CD4-positive, alpha-beta T cell treated with Interleukin-6 at 100 ng/mL for 8 hours (primary cell): Measurements from ENCODE around the gene LRWD1.
A peak's percentile ranks its signal among the peaks of the same experiment; 100 is the strongest.
"Not testable (repeated sequence)": the region's sequence is repeated elsewhere in the genome, so short reads cannot be mapped to it uniquely, and the experiment has no call there.

ENCODE experiments used
- DNase-seq: peaks from one replicate; pipeline ENCODE4 v3.0.0-alpha.2; 2020; ENCODE audit warnings: mixed read lengths, low spot score

LRWD1 gene

DNA sequence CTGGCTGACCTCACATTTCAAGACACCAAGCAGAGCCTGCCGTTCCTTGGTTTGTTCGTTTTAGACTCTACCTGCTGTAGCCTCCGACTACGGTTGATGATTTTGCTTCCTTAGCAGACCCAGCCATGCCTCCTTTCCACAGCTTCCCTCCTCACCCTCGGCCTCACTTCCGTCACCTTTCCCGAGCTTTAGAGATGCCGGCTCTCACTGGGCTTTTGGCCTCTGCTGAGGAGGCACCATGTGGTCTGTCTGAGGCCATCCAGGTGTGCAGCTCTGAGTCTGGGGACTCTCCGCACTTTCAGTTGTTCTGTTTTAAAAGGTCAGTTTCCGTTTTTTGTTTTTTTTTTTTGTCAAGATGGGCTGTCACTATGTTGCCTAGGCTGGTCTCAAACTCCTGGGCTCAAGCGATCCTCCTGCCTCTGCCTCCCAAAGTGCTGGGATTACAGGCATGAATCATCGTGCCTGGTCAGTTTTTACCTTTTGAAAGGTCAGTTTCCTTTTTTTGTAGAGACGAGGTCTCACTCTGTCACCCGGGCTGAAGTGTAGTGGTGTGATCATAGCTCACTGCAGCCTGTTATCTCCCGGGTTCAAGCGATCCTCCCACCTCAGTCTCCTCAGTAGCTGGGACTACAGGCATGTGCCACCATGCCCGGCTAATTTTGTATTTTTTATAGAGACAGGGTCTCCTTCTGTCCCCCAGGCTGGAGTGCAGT lies 19.7 kb upstream of the LRWD1 start:
- no peak for DNase-seq

DNA sequence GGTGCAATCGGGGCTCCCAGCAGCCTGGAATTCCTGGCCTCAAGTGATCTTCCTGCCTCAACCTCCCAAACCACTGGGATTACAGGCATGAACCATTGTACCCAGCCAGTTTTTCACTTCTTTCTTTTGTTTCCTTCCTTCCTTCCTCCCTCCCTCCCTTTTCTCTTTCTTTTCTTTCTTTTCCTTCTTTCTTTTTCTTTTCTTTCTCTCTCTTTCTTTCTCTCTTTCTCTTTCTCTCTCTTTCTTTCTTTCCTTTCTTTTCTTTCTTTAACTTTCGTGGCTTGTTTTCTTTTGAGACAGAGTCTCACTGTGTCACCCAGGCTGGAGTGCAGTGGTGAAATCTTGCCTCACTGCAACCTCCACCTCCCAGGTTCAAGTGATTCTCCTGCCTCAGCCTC lies 19.1 kb upstream of the LRWD1 start:
- no peak for DNase-seq

DNA sequence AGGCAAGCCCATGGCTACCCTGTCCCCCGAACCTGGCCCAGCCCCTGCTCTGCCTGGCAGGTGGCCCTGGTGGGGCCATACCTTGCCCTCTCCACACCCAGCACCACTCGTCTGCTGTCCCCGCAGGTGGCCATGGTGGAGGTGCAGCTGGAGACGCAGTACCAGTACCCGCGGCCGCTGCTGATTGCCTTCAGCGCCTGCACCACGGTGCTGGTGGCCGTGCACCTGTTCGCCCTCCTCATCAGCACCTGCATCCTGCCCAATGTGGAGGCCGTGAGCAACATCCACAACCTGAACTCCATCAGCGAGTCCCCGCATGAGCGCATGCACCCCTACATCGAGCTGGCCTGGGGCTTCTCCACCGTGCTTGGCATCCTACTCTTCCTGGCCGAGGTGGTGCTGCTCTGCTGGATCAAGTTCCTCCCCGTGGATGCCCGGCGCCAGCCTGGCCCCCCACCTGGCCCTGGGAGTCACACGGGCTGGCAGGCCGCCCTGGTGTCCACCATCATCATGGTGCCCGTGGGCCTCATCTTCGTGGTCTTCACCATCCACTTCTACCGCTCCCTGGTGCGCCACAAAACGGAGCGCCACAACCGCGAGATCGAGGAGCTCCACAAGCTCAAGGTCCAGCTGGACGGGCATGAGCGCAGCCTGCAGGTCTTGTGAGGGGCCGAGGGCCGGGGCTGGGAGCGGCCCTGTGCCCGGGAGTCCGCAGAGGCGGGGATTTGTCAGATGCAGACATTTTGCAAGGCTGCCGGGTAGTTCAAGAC lies 18.2 kb upstream of the LRWD1 start:
- DNase-seq, result no peak

DNA sequence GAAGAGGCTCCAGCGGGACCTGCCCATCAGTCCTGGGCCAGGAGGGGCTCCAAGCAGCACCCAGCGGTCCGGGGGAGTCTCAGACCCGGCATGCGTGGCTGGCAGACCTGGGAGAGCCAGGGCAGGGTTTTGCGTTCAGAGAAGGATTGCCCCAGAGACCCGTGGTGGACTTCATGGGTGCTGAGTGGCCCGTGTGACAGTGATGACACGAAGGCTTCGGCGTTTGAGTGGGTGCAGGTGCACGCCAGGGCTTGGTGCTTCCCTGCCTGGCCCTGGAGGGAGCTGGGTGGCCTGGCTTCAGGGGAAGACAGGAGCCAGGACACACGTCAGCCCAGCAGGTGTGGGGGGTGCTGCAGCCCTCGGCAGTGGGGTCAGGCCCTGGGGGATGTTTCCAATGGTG lies 17.5 kb upstream of the LRWD1 start:
- no peak for DNase-seq

DNA sequence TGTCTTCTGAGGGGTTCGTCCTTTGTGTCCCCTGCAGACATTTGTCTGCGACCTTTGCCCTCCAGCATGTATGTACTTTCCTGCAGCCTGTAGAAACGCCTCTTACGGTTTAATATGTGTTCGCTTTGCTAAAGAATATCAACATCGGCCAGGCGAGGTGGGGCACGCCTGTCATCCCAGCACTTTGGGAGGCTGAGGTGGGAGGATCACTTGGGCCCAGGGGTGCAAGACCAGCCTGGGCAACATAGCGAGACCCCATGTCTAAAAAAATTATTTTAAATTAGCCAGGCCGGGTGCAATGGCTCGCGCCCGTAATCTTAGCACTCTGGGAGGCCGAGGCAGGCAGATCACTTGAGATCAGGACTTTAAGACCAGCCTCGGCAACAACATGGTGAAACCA lies 15.6 kb upstream of the LRWD1 start:
- DNase-seq, result no peak

DNA sequence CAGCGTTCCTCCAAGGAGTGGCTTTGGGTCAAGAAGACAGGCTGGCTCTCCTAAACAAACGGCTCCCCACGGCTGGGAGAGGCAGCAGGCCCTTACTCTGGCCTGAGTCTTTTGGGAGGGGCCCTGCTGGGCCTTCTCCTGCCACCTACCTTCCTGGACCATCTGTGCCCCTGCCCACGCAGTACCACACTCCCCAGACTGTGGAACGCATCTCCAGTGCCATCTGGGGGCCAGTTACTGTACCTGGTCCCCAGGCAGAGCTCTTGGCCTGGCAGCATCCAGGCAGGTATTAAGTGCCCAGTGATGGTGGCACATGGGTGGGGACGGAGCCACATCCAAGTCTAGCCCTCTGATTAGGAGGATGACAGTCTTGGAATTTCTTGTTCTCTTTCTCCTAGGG lies 14.5 kb upstream of the LRWD1 start:
- DNase-seq, result peak; percentile 51

DNA sequence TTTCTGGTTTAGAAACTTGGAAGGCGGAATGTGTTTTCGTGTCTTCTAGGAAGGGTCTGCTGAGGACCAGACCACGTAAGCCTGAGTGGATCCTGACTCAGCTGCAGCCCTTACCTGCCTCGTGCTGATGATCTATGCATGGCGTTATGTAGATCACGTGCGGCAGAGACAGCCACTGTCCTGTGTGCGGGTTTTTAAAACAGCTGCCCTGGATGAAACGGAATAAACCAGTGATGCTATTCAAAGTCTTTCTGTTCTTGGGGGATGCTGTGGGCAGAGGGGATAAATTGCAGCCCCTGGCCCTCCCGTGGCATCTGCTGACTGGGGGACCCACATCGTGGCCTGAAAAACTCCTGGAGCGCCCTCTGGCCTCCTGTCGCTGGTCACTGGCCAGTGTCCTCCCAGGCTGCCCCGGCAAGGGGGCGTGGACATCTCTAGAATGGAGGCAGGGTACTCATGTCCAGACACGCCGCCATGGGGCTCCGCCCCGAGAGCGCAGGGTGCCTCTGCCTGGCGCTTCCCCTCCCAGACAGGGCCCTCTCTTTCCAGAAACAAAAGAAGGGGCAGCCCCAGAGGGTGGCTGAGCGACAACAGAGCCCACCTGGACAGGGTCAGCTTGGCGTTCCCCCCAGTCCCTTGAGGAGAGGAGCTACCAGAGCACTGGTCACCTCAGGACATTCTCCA lies 13.3 kb upstream of the LRWD1 start:
- DNase-seq, result no peak

DNA sequence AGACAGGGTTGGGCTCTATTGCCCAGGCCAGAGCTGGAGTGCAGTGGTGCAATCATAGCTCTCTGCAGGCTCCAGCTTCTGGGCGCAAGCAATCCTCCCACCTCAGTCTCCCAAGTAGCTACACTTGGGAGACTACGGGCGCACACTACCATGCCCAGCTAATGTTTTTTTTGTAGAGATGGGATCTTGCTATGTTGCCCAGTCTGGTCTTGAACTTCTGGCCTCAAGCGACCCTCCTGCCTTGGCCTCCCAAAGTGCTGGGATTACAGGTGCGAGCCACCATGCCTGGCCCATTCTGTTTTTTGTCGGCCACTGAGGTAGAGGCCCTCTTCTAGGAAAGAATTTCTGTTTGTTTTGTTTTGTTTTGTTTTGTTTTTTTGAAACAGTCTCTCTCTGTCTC lies 12.3 kb upstream of the LRWD1 start:
- DNase-seq, result no peak

DNA sequence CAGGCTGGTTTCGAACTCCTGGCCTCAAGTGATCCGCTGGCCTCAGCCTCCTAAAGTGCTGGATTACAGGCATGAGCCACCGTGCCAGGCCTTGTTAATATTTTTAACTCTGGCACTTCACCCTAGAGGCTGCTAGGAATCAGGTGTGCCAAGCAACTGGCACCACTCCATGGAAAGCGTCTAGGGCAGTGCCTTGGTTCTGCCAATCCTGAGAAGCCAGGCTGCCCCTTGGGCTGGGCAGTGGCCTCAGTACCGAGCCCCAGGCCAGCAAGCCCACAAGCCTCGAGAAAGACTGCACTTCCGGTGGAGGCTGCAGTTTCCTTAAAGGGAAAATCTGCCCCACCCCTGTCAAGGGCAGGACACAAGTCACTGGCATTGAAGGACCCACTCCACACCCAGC lies 11.5 kb upstream of the LRWD1 start:
- DNase-seq, result no peak

DNA sequence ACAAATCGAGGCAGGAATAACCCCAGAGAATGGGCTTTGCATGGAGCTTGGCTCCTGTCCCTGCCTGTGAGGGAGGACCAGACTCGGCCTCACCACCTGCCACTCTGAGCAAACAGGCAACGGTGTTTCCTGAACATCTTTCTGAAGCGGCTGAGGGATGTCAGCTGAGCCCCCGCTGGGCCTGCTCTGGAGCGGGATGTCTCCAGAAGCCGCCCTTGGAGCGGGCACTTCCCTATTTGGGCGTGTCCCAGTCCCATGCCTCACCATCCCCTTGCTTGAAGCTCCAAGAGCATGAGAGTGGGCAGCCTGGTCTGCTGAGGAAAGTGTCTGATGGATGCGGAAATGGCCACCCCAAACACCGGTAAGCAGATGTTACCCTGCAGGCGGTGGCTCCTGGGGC lies 10.3 kb upstream of the LRWD1 start:
- no peak for DNase-seq

DNA sequence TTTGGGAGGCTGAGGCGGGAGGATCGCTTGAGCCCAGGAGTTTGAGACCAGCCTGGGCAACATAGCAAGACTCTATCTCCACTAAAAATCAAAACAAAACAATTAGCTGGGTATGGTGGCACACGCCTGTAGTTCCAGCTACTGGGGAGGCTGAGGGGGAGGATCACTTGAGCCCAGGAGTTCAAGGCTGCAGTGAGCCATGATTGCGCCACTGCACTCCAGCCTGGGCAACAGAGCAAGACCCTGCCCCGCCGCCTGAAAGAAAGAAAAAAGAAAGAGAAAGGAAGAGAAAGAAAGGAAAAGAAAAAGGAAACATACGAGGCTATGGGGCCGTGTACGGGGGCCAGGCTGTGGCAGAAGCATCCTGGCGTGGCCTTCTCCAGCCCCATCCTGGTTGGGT lies 9.9 kb upstream of the LRWD1 start:
- DNase-seq, result not testable (repeated sequence)

DNA sequence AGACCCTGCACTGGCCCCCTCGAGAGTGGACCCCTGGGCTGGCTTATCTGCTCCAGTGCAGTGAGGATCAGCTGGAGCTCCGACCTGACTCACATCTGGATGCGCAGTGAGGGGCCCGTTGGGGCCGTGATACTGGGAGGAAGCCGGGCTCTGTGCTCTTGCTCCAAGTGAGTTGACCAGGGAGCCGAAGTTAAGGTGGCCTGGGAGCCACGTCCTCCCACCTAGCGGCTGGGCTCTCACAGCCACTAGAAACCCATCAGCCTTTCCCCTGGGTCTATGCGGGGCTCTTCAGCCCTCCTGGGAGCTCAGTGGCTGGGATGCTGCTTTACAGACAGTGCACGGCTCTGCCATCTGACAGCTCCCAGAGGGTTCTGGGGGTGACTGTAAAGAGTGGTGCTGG lies 9.2 kb upstream of the LRWD1 start:
- no peak for DNase-seq

DNA sequence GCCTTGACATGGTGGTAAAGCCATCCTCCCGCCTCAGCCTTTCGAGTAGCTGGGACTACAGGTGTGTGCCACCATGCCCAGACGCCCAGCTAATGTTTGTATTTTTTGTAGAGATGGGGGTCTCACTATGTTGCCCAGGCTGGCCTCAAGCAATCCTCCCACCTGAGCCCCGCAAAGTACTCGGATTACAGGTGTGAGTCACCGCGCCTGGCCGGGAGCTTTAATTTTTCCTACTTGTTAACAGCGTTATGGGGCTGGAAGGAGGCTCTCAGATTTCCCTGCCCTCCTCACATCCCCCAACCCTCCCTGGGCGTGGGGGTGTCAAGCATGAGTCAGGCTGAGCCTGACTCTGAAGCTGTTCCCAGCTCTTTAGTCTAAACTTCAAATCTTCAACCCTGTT lies 8.5 kb upstream of the LRWD1 start:
- no peak for DNase-seq

DNA sequence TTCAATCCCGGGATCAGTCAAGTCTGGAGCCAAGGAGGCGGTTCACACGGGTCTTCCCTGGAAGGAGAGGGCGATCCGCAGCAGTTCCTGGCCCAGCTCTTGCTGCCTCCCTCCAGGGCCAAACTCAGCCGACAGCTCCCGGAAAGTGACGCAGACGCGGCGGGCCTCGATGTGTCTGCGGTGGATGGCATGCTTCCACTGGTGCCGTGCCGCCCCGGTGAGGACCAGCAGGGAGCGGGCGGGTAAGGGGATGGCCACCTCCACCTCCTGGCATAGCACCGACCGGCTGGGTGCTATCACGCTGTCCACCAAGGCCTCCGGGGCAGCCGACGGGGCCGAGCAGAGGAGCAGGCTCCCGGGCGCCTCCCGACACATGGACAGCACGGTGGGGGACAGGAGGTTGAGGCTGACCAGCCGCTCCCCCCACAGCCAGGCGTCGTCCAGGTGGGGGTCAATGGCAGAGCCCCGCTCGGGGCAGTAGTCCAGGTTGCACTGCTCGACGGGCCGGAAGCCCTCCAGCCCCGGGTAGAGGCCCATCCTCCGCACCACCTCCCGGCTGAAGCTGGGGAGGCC lies 7.3 kb upstream of the LRWD1 start:
- no peak for DNase-seq

DNA sequence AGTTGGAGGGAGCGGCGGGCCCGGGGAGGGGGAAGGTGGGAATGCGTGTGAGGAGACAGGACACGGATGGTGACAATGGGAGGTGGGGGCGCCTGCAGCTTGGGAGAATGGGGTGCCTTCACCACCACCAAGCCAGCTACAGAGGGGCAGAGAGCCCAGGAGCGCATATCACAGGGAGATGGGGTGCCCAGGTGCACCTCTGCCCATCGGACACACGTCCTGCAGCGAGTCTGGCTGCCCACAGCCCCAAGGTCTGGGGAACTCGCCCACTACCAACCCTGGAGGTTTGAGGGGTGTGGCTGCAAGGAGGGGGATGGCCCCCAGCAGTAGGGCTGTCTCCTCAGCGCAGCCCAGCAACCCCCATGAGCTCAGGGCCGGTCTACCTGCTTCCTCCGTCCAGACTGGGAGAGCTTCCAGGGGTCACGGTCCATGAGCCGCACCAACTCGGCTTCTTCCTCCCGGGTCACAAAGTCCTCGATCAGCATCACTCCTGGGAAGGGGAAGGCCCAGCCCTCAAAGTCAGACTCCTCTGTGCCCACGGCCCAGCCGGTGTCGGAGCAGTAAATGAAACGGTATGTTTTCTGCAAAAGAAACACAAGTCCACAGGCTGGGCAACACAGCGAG lies 5.5 kb upstream of the LRWD1 start:
- DNase-seq, result no peak

DNA sequence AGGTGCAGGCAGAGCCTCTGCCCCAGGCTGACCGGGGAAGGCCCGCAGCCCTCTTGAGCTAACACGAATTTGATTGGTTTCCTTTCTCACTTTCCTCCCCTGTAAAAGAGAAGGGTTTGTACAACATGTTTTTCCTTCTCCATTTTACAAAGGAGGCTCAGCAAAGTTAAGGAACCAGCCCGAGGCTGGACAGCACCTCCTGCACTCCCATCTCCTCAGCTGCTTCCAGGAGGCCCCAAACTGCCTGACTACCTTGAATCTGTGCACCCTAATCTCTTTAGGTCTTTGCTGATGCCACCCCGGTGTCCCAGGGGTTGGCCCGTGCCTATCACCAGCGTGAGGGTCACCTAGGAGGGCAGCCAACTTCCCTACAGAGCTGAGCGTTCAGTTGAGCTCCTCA lies 4.3 kb upstream of the LRWD1 start:
- DNase-seq, result no peak

DNA sequence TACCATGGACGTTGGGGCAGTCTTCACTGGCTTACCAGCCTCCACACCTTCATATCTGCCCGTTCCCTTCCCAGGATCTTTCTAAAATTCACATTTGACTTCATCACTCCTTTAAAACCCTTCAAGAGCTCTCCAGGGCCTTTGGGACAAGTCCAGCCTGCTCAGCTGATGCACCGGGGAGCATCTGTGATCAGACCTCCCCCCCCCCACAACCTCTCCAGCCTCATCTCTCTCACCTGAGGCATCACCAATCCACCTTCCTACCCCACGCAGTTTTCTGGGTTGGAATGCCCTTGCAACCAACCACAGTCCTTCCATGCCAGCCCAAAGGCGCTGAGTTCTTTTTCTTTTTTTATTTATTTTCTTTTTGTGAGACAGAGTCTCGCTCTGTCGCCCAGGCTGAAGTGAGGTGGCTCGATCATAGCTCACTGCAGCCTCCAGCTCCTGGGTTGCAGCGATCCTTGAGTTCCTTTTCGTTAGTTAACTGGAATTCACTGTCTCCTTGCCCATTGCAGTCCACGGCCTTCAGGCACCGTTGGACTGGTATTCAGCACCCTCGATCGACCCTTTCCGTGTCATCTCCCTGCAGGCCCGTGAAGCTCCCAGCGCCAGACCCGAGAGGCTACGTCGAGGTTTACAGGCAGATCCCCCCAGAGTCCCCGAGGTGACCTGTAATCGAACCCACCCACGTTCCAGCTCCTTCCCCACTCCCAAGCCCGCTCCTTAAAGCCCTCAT lies 775 bp upstream of the LRWD1 start:
- no peak for DNase-seq

DNA sequence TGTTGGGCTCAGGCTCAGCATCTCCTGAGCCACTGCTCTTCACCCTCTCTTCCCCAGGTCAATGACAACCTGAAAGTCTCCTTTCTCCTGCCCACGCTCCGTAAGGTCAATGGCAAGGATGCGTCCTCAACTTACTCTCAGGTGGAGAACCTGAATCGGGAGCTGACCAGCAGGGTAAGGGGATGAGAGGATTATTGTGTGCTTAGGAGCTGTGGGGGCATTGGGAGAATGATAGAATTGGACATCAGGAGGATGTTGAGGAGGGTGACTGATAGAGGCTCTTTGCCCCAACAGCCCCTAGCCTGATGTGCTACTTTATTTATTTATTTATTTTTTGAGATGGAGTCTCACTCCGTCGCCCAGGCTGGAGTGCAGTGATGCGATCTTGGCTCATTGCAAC lies 1.3 kb downstream of the LRWD1 start:
- DNase-seq, result no peak

DNA sequence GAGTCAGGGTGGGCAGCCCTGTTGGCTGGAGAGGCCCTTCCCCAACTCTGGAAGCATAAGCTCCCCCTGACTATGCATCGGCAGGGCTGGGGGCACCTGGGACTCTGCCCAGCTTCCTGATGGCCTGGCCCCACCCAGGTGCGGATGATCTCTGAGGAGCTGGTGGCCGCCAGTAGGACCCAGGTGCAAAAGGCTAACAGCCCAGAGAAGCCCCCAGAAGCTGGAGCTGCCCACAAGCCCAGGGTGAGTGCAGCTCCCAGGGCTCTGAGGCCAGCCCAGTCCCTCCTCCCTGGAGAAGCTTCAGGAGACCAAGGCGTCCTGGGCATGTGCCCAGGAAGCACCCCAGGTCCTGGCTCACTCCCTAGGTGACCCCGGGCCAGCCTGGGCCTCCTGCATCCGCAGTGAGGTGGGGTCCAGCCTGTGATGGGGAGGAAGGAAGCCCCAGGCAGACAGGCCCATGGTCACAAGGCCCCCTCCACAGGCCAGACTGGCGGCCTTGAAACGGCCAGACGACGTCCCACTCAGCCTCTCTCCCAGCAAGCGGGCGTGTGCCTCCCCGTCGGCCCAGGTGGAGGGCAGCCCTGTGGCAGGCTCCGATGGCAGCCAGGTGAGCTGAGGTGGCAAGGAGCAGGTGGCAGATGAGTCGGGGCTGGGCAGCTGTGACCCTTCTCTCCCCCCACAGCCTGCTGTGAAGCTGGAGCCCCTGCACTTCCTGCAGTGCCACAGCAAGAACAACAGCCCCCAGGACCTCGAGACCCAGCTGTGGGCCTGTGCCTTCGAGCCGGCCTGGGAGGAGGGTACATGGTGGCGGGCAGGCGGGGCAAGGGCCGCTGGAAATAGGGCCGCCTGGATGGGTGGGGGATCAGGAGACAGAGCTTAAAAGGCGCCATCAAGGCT lies 3.0 kb downstream of the LRWD1 start:
- DNase-seq, result no peak

DNA sequence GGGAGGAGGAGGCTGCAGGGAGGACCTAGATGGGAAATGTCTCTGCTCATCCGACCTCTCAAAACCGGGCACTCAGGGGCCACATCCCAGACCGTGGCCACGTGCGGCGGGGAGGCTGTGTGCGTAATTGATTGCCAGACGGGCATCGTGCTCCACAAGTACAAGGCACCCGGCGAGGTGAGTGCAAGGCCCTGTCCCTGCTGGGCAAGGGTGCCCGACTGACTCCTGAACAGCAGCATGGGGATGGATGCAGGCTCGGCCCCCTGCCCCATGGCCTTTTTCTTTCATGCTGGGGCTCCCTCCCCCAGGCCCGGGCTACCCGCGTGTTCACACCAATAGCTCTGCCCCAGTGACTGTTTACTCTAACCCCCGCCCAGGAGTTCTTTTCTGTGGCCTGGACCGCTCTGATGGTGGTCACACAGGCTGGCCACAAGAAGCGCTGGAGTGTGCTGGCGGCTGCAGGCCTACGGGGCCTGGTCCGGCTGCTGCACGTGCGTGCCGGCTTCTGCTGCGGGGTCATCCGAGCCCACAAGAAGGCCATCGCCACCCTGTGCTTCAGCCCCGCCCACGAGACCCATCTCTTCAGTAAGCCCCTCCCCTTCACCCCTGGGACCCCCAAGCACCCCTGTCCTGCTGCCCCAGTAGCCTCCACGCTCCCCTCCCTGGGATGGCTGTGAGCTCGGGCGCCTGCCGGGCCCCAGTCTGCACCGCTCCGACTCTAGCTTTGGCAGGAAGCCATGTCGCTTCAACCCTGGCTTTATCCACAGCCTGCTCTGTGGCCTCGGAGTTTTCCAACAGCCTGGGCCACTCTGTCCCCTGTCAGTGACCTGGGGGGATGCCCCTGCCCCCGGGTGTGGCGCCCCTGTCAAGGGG lies 3.9 kb downstream of the LRWD1 start:
- DNase-seq, result no peak
